ENCODE data around the gene SLITRK4. TPM values are rescaled to one million over a fixed set of nuclear protein-coding genes. Genes with fewer than 3 reads are reported as not detected.

Gene SLITRK4
- polyA plus RNA-seq, 2 donors = 0.02 to 0.06 TPM

DNA sequence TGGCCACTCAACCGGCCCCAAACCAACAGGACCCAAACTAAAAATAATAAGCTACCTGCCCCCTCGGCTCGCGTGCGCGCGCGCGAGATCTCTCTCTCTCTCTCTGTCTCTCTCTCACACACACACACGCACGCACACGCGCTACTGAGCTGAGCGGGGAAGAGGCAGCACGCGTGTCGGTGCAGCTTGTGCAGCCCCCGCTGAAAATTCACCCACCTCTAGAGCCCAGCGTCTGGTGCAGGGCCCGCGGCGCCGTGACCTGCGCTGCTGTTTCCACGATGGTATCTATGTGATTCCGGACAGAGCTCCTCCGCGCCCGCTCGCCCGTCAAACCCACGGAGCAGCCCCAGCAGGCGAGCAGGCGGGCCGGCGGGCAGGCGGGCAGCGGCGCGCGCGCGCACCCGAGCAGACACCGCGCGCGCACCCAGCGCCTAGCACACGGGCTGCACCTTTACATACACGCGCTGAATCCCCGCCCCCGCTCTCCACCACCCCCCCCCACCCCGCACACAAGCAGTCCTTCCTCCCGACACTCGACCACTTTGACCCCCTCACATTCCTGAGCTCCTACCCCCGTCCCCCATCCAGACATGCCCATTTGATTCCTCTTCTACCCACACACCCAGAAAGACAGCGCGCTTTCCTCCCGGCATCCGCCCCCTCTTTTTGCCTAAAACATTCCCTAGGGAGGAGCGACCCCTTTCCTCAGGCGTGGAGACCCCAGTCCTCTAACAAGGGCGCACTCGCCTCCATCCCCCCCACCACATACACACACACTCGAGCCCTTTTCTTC lies 1.0 kb downstream of the SLITRK4 start:
- WGBS, 2 donors = 4 to 39% methylated on average over 54 to 65 of the region's 67 CpGs
- Histone ChIP-seq H3K27me3 (ENCODE audit: control insufficient read depth in 1 of 2, insufficient read depth in 2 of 2, low read length in 2 of 2) (peaks cover 0 to 4% of the 10 kb centered on the region in 2 donors), H3K9me3 (ENCODE audit: control insufficient read depth in 2 of 2, insufficient read depth in 1 of 2, low read depth in 1 of 2, low read length in 1 of 2) (no peaks in the 10 kb centered on the region), H3K4me1 (ENCODE audit: control insufficient read depth in 2 of 2, insufficient read depth in 2 of 2, low read length in 1 of 2) (peaks cover 0 to 2% of the 10 kb centered on the region in 2 donors), H3K27ac (ENCODE audit: low read depth in 2 of 2, low read length in 1 of 2) (no peak overlapping the region), H3K36me3 (ENCODE audit: control insufficient read depth in 2 of 2, insufficient read depth in 2 of 2, low read length in 1 of 2) (no peaks in the 10 kb centered on the region), H3K4me3 (ENCODE audit: low read depth in 1 of 2, low read length in 2 of 2) (peak overlapping the region; percentile 2 to 32)

DNA sequence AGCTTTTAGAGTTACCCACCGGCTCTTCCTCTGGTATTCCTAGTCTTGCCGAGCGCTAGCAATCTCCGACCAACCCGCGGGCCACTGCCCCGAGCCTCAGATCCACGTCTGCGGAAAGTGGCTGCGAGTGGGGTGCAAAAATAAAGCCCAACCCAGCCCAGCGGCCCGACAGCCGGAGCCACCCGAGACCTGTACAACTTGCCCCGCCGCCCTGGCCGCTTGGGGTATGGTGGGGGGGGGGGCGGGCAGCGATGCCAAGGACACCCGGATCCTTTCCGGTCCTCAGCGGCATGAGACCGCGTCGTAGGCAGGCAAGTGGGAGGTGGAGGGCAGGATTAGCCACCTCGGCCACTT lies 1.6 kb downstream of the SLITRK4 start:
- Histone ChIP-seq H3K4me3 (ENCODE audit: low read depth in 1 of 2, low read length in 2 of 2) (peak overlapping the region; percentile 2 to 32), H3K36me3 (ENCODE audit: control insufficient read depth in 2 of 2, insufficient read depth in 2 of 2, low read length in 1 of 2) (no peaks in the 10 kb centered on the region), H3K27me3 (ENCODE audit: control insufficient read depth in 1 of 2, insufficient read depth in 2 of 2, low read length in 2 of 2) (peaks cover 0 to 4% of the 10 kb centered on the region in 2 donors), H3K27ac (ENCODE audit: low read depth in 2 of 2, low read length in 1 of 2) (no peak overlapping the region), H3K4me1 (ENCODE audit: control insufficient read depth in 2 of 2, insufficient read depth in 2 of 2, low read length in 1 of 2) (peaks cover 0 to 2% of the 10 kb centered on the region in 2 donors), H3K9me3 (ENCODE audit: control insufficient read depth in 2 of 2, insufficient read depth in 1 of 2, low read depth in 1 of 2, low read length in 1 of 2) (no peaks in the 10 kb centered on the region)
- 4 to 31% methylated on average over 22 to 26 of the region's 26 CpGs for WGBS, 2 donors

DNA sequence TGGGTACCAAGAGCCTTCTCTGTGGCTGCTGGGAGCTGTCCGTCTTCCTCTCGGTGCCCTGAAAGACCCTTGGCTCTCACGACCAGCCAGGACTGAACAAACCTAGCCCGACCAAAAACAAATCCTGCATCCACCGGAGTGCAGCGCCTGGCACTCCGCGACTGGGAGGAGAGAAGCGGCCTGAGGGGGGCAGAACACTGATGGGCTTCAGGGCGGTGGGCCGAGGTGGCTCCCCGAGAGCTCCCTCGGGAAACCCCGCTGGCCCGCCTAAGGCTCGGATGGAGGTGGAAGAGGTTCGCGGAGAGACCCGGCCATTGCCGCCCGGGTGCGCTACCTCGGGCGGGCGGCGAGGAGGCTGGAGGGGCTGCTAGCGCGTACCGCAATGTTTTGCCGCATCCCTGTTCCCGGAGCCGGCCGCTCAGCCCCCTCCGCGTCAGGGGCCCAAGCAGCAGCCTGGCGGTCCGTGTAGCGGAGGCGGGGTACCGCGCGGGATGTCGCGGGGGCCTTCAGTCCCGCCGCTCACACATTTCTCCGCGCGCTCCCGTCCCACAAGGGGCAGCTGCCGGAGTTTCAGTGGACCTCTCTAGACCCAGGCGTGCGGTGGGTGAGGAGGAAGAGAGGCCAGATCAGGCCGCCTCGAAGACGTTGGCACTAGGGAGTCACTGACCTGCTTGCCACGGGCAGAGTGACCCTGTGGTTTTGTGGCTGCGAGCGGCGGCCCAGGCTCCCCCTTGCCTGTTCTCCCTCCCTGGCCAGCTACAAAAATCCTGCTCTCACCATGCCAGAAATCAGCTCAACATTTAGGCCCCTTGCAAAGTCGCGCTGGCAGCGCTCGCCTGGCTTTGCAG lies 2.2 kb downstream of the SLITRK4 start:
- Histone ChIP-seq H3K36me3 (ENCODE audit: control insufficient read depth in 2 of 2, insufficient read depth in 2 of 2, low read length in 1 of 2) (no peaks in the 10 kb centered on the region), H3K4me1 (ENCODE audit: control insufficient read depth in 2 of 2, insufficient read depth in 2 of 2, low read length in 1 of 2) (peaks cover 0 to 2% of the 10 kb centered on the region in 2 donors), H3K27ac (ENCODE audit: low read depth in 2 of 2, low read length in 1 of 2) (no peak overlapping the region), H3K9me3 (ENCODE audit: control insufficient read depth in 2 of 2, insufficient read depth in 1 of 2, low read depth in 1 of 2, low read length in 1 of 2) (no peaks in the 10 kb centered on the region), H3K4me3 (ENCODE audit: low read depth in 1 of 2, low read length in 2 of 2) (peak overlapping the region; percentile 11 to 32), H3K27me3 (ENCODE audit: control insufficient read depth in 1 of 2, insufficient read depth in 2 of 2, low read length in 2 of 2) (peaks cover 0 to 4% of the 10 kb centered on the region in 2 donors)
- WGBS, 2 donors = 4 to 26% methylated on average over 37 to 64 of the region's 64 CpGs

DNA sequence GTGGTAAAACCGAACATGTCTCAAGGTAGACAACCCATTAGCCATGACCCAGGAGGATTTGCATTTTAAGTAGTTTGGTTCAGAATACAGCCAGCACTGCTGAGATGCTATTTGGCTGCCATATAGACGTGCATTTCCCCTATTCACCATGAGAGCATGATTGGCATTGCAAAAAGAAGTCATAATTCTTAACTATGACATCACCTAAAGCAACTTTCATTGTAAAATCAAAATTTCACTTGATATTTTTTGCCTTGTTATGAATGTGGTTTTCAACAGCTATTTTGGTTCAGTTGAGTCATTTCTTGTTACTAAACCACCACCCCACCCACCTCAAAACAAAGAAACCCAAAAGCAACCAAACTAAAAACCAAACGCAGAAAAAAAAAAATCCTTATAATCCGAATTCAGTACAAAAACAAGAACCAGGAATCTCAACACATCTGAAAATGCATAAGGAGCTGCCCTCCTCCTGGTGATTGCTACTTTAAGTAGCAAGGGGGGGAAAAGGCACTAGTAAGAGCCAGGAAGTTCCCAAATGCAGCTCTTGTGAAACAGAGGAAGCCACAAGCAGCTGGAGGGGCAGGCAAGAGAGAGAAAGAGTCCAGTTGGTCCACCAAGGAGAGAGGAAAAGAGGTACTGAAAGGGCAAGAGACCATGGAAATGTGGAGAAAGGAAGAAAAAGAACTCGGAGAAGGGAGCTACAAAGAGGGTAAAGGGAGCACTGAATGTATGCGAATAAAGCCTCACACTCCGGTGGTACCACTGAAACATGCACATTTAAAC lies 3.1 kb downstream of the SLITRK4 start:
- WGBS, 2 donors = 26 to 34% methylated on average over 7 of the region's 7 CpGs
- H3K4me1 ChIP-seq (ENCODE audit: control insufficient read depth in 2 of 2, insufficient read depth in 2 of 2, low read length in 1 of 2) = peaks cover 0 to 2% of the 10 kb centered on the region in 2 donors
- H3K27ac ChIP-seq (ENCODE audit: low read depth in 2 of 2, low read length in 1 of 2) = no peak overlapping the region
- H3K9me3 ChIP-seq (ENCODE audit: control insufficient read depth in 2 of 2, insufficient read depth in 1 of 2, low read depth in 1 of 2, low read length in 1 of 2) = no peaks in the 10 kb centered on the region
- no peak overlapping the region for H3K4me3 ChIP-seq (ENCODE audit: low read depth in 1 of 2, low read length in 2 of 2)
- H3K27me3 ChIP-seq (ENCODE audit: control insufficient read depth in 1 of 2, insufficient read depth in 2 of 2, low read length in 2 of 2) = peaks cover 0 to 4% of the 10 kb centered on the region in 2 donors
- no peaks in the 10 kb centered on the region for H3K36me3 ChIP-seq (ENCODE audit: control insufficient read depth in 2 of 2, insufficient read depth in 2 of 2, low read length in 1 of 2)

DNA sequence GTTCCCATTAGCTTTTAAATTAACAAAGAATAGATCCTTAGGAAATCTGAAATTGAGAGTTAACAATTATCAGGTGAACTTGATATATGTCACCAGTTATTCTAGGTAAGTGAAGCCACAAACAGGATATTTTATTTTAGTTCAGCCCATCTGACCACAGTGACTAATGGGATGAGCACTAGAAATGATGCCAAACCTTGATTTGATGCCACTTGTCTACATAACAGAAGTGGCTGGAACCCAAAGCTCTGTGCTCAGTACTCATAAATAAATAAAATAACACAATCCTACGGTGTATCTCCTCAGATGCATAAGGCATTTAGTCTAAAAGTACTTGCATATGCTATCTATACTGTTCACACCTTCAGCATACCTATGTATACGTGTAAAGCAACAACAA lies 12.2 kb downstream of the SLITRK4 start:
- H3K27me3 ChIP-seq (ENCODE audit: control insufficient read depth in 1 of 2, insufficient read depth in 2 of 2, low read length in 2 of 2) = no peaks in the 10 kb centered on the region
- H3K9me3 ChIP-seq (ENCODE audit: control insufficient read depth in 2 of 2, insufficient read depth in 1 of 2, low read depth in 1 of 2, low read length in 1 of 2) = no peaks in the 10 kb centered on the region
- no peaks in the 10 kb centered on the region for H3K4me1 ChIP-seq (ENCODE audit: control insufficient read depth in 2 of 2, insufficient read depth in 2 of 2, low read length in 1 of 2)
- H3K27ac ChIP-seq (ENCODE audit: low read depth in 2 of 2, low read length in 1 of 2) = no peak overlapping the region
- WGBS, 2 donors = 64 to 68% methylated on average over 2 of the region's 2 CpGs
- no peaks in the 10 kb centered on the region for H3K36me3 ChIP-seq (ENCODE audit: control insufficient read depth in 2 of 2, insufficient read depth in 2 of 2, low read length in 1 of 2)
- no peak overlapping the region for H3K4me3 ChIP-seq (ENCODE audit: low read depth in 1 of 2, low read length in 2 of 2)

DNA sequence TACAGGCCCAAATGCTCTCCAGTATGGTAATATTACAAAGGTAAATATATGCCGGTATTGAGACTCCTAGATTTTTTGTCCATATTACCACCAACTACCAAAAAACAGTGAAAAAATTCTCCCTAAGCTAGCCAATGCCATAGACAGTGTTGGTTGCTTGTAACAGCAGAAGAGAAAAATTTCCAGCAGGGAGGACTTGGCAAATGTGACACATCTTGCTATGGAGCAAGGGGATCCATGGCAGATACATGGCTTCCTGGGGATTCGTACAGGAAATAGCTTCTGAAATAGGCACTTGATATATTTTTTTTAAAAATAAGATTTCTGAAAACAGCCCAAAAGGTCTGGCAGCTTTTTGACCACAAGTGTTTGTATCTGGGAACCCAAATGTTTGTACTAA lies 14.6 kb downstream of the SLITRK4 start:
- H3K27ac ChIP-seq (ENCODE audit: low read depth in 2 of 2, low read length in 1 of 2) = no peak overlapping the region
- no peaks in the 10 kb centered on the region for H3K4me1 ChIP-seq (ENCODE audit: control insufficient read depth in 2 of 2, insufficient read depth in 2 of 2, low read length in 1 of 2)
- no peaks in the 10 kb centered on the region for H3K9me3 ChIP-seq (ENCODE audit: control insufficient read depth in 2 of 2, insufficient read depth in 1 of 2, low read depth in 1 of 2, low read length in 1 of 2)
- no peak overlapping the region for H3K4me3 ChIP-seq (ENCODE audit: low read depth in 1 of 2, low read length in 2 of 2)
- no peaks in the 10 kb centered on the region for H3K27me3 ChIP-seq (ENCODE audit: control insufficient read depth in 1 of 2, insufficient read depth in 2 of 2, low read length in 2 of 2)
- whole genome bisulfite sequencing, 2 donors = 75 to 85% methylated on average over 2 of the region's 2 CpGs
- H3K36me3 ChIP-seq (ENCODE audit: control insufficient read depth in 2 of 2, insufficient read depth in 2 of 2, low read length in 1 of 2) = no peaks in the 10 kb centered on the region

DNA sequence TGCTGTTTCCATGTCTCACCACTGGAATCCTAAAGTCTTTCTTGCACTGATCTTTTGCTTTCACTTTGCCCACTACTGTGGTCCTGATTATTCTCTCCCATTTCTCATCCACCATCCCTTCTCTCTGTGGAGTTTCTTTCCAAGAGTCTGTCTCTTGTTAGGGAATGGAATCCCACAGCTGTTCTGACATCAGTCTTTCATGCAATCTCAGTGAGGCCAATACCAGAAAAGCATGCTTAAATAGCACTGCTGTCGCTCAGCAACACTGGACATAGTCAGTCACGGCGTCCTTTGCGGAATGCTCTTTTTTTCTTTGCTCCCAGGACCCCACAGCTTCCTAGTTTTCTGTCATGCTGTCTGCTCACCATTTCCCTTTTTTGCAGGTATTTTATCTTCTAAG lies 20.1 kb downstream of the SLITRK4 start:
- Histone ChIP-seq H3K36me3 (ENCODE audit: control insufficient read depth in 2 of 2, insufficient read depth in 2 of 2, low read length in 1 of 2) (no peaks in the 10 kb centered on the region), H3K4me3 (ENCODE audit: low read depth in 1 of 2, low read length in 2 of 2) (no peak overlapping the region), H3K27me3 (ENCODE audit: control insufficient read depth in 1 of 2, insufficient read depth in 2 of 2, low read length in 2 of 2) (no peaks in the 10 kb centered on the region), H3K9me3 (ENCODE audit: control insufficient read depth in 2 of 2, insufficient read depth in 1 of 2, low read depth in 1 of 2, low read length in 1 of 2) (no peaks in the 10 kb centered on the region), H3K4me1 (ENCODE audit: control insufficient read depth in 2 of 2, insufficient read depth in 2 of 2, low read length in 1 of 2) (no peaks in the 10 kb centered on the region), H3K27ac (ENCODE audit: low read depth in 2 of 2, low read length in 1 of 2) (no peak overlapping the region)
- 72% methylated on average over 4 of the region's 4 CpGs for WGBS, 2 donors

DNA sequence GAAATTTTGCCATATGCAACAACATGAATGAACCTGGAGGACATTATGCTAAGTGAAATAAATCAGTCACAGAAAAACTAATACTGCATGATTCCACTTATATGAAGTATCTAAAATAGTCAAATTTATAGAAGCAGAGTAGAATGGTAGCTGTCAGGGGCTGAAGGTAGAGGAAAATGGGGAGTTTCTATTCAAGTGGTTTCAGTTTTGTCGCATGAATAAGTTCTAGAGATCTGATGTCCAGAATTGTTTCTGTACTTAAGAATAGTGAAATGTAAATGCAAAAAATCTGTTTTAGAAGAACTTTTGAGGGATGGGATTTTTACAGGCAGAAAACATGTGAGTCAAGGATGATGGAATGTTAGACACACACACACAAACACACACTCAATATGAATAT lies 34.1 kb downstream of the SLITRK4 start:
- H3K4me3 ChIP-seq (ENCODE audit: low read depth in 1 of 2, low read length in 2 of 2) = no peak overlapping the region
- no peaks in the 10 kb centered on the region for H3K36me3 ChIP-seq (ENCODE audit: control insufficient read depth in 2 of 2, insufficient read depth in 2 of 2, low read length in 1 of 2)
- no peaks in the 10 kb centered on the region for H3K27me3 ChIP-seq (ENCODE audit: control insufficient read depth in 1 of 2, insufficient read depth in 2 of 2, low read length in 2 of 2)
- no peaks in the 10 kb centered on the region for H3K9me3 ChIP-seq (ENCODE audit: control insufficient read depth in 2 of 2, insufficient read depth in 1 of 2, low read depth in 1 of 2, low read length in 1 of 2)
- H3K27ac ChIP-seq (ENCODE audit: low read depth in 2 of 2, low read length in 1 of 2) = no peak overlapping the region
- 77 to 96% methylated on average over 1 of the region's 1 CpG for WGBS, 2 donors
- H3K4me1 ChIP-seq (ENCODE audit: control insufficient read depth in 2 of 2, insufficient read depth in 2 of 2, low read length in 1 of 2) = no peaks in the 10 kb centered on the region

DNA sequence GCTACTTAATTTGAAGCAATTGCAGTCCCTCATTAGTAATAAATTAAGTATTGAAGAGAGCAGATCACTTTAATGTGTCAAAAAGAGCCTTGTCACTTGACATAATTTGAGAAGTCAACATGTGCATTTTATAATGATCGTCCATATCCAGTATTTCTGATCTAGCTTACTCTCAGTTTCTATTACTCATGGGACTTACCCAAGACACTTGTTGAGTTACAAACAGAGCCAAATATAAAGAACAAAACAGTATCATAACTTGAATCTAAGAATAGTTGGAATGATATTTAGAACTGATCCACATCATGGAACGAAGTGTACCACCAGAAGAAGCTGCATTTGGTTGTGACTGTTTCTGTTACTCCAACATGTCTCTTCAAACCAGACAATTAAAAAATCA lies 54.7 kb downstream of the SLITRK4 start:
- no peaks in the 10 kb centered on the region for H3K36me3 ChIP-seq (ENCODE audit: control insufficient read depth in 2 of 2, insufficient read depth in 2 of 2, low read length in 1 of 2)
- no peaks in the 10 kb centered on the region for H3K4me1 ChIP-seq (ENCODE audit: control insufficient read depth in 2 of 2, insufficient read depth in 2 of 2, low read length in 1 of 2)
- no peaks in the 10 kb centered on the region for H3K27me3 ChIP-seq (ENCODE audit: control insufficient read depth in 1 of 2, insufficient read depth in 2 of 2, low read length in 2 of 2)
- no peak overlapping the region for H3K27ac ChIP-seq (ENCODE audit: low read depth in 2 of 2, low read length in 1 of 2)
- no peak overlapping the region for H3K4me3 ChIP-seq (ENCODE audit: low read depth in 1 of 2, low read length in 2 of 2)
- H3K9me3 ChIP-seq (ENCODE audit: control insufficient read depth in 2 of 2, insufficient read depth in 1 of 2, low read depth in 1 of 2, low read length in 1 of 2) = peaks cover 0 to 4% of the 10 kb centered on the region in 2 donors
- 61 to 66% methylated on average over 2 of the region's 2 CpGs for WGBS, 2 donors
